Stimulated activated CD4-positive, alpha-beta T cell treated with anti-CD3 and anti-CD28 coated beads, Interleukin-15, amount 100 ng/mL, for 1 hour (primary cell): Measurements from ENCODE around the gene LRBA.

ENCODE experiments used
- DNase-seq, 2 donors: peaks; one replicate each; pipeline ENCODE4 v3.0.0-alpha.2; 2020; ENCODE audit warnings: low read depth in 1 of 2, low spot score in 1 of 2

Gene LRBA

GRCh38 chr4:150297861-150298474, 717.1 kb downstream of the LRBA start:
- DNase-seq = no peak

GRCh38 chr4:150289881-150290280, 725.2 kb downstream of the LRBA start:
- DNase-seq = no peak

- DNase-seq = no peak
Measured at GRCh38 chr4:150289198-150289597, 725.9 kb downstream of the LRBA start.

GRCh38 chr4:150286656-150287055, 728.4 kb downstream of the LRBA start:
- no peak for DNase-seq

GRCh38 chr4:150283689-150284088, 731.4 kb downstream of the LRBA start:
- no peak for DNase-seq

- DNase-seq = no peak
Measured at GRCh38 chr4:150280975-150281374, 734.1 kb downstream of the LRBA start.

- DNase-seq = no peak
Measured at GRCh38 chr4:150280081-150280895, 734.8 kb downstream of the LRBA start.

- no peak for DNase-seq
Measured at GRCh38 chr4:150278206-150278605, 736.9 kb downstream of the LRBA start.

- DNase-seq = no peak
Measured at GRCh38 chr4:150268444-150268843, 746.6 kb downstream of the LRBA start.

GRCh38 chr4:150265806-150266205, 749.3 kb downstream of the LRBA start:
- DNase-seq = no peak

GRCh38 chr4:150264595-150265161, 750.4 kb downstream of the LRBA start:
- no peak for DNase-seq

- DNase-seq = no peak
Measured at GRCh38 chr4:150262611-150263010, 752.5 kb downstream of the LRBA start.

- DNase-seq = no peak
Measured at GRCh38 chr4:150261571-150261970, 753.5 kb downstream of the LRBA start.

- no peak for DNase-seq
Measured at GRCh38 chr4:150259861-150260567, 755.1 kb downstream of the LRBA start.

- DNase-seq = no peak
Measured at GRCh38 chr4:150258569-150258968, 756.5 kb downstream of the LRBA start.

- DNase-seq = no peak
Measured at GRCh38 chr4:150256841-150257730, 758.0 kb downstream of the LRBA start.

- DNase-seq = no peak
Measured at GRCh38 chr4:150256225-150256620, 758.9 kb downstream of the LRBA start.

GRCh38 chr4:150255610-150256224, 759.4 kb downstream of the LRBA start:
- DNase-seq = no peak

GRCh38 chr4:150253965-150254630, 761.0 kb downstream of the LRBA start:
- DNase-seq = no peak

- no peak for DNase-seq
Measured at GRCh38 chr4:150253416-150253815, 761.7 kb downstream of the LRBA start.
